Measurements from ENCODE around the gene CCDC92B.

DNA sequence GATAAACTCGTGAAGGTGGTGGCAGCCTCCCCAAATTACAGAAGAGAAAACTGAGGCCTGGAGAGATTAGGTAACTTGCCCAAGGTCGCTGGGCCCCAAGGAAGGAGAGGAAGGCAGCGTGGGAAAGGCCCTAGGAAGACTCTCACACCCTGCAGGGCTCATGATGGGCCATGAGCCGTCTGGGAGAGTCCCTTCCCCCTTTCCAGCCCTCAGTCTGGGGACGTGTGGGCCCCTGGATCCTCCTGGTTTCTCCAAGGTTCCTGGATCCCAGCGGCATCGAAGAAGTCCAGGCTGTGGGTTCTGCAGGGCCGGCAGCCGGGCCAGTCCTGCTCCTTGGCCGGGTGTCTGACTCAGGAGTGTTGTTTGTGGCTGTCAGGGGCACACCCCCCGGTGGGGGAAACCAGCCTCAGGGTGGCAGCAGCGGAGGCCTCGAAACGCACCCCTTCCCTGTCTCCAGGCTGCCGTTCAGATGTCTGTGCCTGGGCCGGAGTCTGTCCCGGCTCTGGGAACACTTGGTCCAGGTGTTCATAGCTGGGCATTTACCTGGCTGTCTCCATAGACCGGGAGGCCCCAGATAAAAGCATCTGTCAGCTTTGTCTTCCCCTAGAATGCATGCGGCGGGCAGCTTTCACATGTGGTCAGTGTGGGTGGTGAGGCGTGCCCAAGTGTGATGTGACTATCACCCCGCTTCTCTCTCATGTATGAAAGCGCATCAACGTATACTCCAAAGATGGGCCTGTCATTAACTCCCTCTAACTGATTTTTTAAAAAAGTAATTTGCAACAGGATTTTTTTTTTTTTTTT lies 43.1 kb upstream of the CCDC92B start:
- TF ChIP-seq, protein P1, sequence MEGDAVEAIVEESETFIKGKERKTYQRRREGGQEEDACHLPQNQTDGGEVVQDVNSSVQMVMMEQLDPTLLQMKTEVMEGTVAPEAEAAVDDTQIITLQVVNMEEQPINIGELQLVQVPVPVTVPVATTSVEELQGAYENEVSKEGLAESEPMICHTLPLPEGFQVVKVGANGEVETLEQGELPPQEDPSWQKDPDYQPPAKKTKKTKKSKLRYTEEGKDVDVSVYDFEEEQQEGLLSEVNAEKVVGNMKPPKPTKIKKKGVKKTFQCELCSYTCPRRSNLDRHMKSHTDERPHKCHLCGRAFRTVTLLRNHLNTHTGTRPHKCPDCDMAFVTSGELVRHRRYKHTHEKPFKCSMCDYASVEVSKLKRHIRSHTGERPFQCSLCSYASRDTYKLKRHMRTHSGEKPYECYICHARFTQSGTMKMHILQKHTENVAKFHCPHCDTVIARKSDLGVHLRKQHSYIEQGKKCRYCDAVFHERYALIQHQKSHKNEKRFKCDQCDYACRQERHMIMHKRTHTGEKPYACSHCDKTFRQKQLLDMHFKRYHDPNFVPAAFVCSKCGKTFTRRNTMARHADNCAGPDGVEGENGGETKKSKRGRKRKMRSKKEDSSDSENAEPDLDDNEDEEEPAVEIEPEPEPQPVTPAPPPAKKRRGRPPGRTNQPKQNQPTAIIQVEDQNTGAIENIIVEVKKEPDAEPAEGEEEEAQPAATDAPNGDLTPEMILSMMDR (CRISPR knock-in tag; IDR thresholded peaks at IDR 0.05) = no peak
- TF ChIP-seq CREB1 (IDR thresholded peaks at IDR 0.05) (no peak), CREB1 (CRISPR knock-in tag; IDR thresholded peaks at IDR 0.05) (no peak), ETV5 (CRISPR knock-in tag; IDR thresholded peaks at IDR 0.05; ENCODE audit: borderline replicate concordance) (no peak), ZSCAN29 (CRISPR knock-in tag; conservative IDR thresholded peaks at IDR 0.05) (no peak), ZNF143 (CRISPR knock-in tag; IDR thresholded peaks at IDR 0.05) (no peak), TARDBP (CRISPR knock-in tag; IDR thresholded peaks at IDR 0.05) (no peak), TAF15 (IDR thresholded peaks at IDR 0.05; ENCODE audit: low read depth, low read length, poor library complexity, severe bottlenecking) (no peak)
- TF ChIP-seq, protein P2, sequence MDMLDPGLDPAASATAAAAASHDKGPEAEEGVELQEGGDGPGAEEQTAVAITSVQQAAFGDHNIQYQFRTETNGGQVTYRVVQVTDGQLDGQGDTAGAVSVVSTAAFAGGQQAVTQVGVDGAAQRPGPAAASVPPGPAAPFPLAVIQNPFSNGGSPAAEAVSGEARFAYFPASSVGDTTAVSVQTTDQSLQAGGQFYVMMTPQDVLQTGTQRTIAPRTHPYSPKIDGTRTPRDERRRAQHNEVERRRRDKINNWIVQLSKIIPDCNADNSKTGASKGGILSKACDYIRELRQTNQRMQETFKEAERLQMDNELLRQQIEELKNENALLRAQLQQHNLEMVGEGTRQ (IDR thresholded peaks at IDR 0.05; ENCODE audit: low read depth, low read length) = no peak
- TF ChIP-seq, protein P2 (CRISPR knock-in tag; IDR thresholded peaks at IDR 0.05; ENCODE audit: borderline replicate concordance) = no peak
